ENCODE measurements around the gene GABBR1. TPM values are rescaled to one million over a fixed set of nuclear protein-coding genes. Genes with fewer than 3 reads are reported as not detected.

GABBR1 gene
- total and polyA plus RNA-seq, 2 donors (not counting 3 experiments of a cell fraction or from before 2014, with no cell fraction given): 43.6 to 50.8 TPM

DNA sequence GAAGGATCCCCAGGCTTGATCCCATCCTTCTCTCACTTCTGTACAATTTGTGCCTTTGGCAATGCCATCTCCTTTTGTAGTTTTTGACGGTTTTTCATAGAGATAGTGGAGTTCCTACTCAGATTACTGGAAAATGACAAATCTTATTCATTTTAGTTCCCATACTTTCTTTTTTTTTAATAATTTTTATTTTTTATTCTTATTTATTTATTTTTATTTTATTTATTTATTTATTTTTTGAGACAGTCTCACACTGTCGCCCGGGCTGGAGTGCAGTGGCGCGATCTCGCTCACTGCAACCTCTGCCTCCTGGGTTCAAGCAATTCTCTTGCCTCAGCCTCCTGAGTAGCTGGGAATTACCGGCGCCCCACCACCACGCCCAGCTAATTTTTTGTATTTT is 4.3 kb upstream of the GABBR1 start:
- intact Hi-C loops (cut with micrococcal nuclease) (no loop called here), dilution Hi-C loops (cut with MboI; ENCODE audit: extremely low pct_ligation_motif_present, low sequenced_read_pairs) (no loop called here)
- FAIRE-seq (no peak), DNase-seq (ENCODE audit: low read depth, low spot score) (no peak)
- no peaks in the 10 kb centered on the region for H3K9me1 ChIP-seq (replicated peaks; ENCODE audit: control insufficient read depth, extremely low read depth, insufficient read depth, low read length)
- no peak overlapping the region for H3K4me2 ChIP-seq (ENCODE audit: insufficient read depth, low read length)
- H3K9ac ChIP-seq (replicated peaks; ENCODE audit: extremely low read depth, insufficient read depth, low read length): no peak overlapping the region
- no TSS peak for BruUV-seq (replicated peaks)
- POLR2A ChIA-PET: no interaction called here
- H3K27ac ChIP-seq (ENCODE audit: insufficient read depth, low read depth, low read length): no peak overlapping the region
- no peaks in the 10 kb centered on the region for H3K9me3 ChIP-seq (replicated peaks; ENCODE audit: control insufficient read depth, insufficient read depth, low read length)
- no peak for TF ChIP-seq MAX (IDR thresholded peaks at IDR 0.05; ENCODE audit: insufficient read depth, insufficient read length)
- TF ChIP-seq MYC (IDR thresholded peaks at IDR 0.05; ENCODE audit: low read depth, low read length): no peak
- TF ChIP-seq JUN (IDR thresholded peaks at IDR 0.05; ENCODE audit: borderline replicate concordance, insufficient read depth, insufficient read length, low read depth): no peak
- TF ChIP-seq, protein P1, sequence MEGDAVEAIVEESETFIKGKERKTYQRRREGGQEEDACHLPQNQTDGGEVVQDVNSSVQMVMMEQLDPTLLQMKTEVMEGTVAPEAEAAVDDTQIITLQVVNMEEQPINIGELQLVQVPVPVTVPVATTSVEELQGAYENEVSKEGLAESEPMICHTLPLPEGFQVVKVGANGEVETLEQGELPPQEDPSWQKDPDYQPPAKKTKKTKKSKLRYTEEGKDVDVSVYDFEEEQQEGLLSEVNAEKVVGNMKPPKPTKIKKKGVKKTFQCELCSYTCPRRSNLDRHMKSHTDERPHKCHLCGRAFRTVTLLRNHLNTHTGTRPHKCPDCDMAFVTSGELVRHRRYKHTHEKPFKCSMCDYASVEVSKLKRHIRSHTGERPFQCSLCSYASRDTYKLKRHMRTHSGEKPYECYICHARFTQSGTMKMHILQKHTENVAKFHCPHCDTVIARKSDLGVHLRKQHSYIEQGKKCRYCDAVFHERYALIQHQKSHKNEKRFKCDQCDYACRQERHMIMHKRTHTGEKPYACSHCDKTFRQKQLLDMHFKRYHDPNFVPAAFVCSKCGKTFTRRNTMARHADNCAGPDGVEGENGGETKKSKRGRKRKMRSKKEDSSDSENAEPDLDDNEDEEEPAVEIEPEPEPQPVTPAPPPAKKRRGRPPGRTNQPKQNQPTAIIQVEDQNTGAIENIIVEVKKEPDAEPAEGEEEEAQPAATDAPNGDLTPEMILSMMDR (IDR thresholded peaks at IDR 0.05; ENCODE audit: extremely low read depth in 1 of 2, insufficient read depth in 1 of 2, low read depth in 1 of 2, low read length in 2 of 2): no peak
- TF ChIP-seq FOS (IDR thresholded peaks at IDR 0.05; ENCODE audit: borderline replicate concordance, insufficient read depth, low read length): no peak
- TF ChIP-seq POLR2A (IDR thresholded peaks at IDR 0.05; ENCODE audit: low read depth, low read length): no peak
- no peak for TF ChIP-seq EZH2 (IDR thresholded peaks at IDR 0.05; ENCODE audit: borderline replicate concordance, low read depth, low read length, severe bottlenecking)
- no peak for TF ChIP-seq POLR2AphosphoS5 (IDR thresholded peaks at IDR 0.05; ENCODE audit: insufficient read depth, low read depth, low read length)
- TF ChIP-seq GATA2 (IDR thresholded peaks at IDR 0.05; ENCODE audit: insufficient read depth, insufficient read length, low read depth, low read length): no peak
- H4K20me1 ChIP-seq (replicated peaks; ENCODE audit: control insufficient read depth, extremely low read depth, insufficient read depth, low read length): no peaks in the 10 kb centered on the region
- H3K4me1 ChIP-seq (ENCODE audit: control insufficient read depth, extremely low read depth, insufficient read depth, low read length): no peaks in the 10 kb centered on the region
- no peaks in the 10 kb centered on the region for H3K36me3 ChIP-seq (ENCODE audit: control insufficient read depth in 2 of 2, extremely low read depth in 1 of 2, insufficient read depth in 2 of 2, low read length in 2 of 2)
- no peak overlapping the region for H3K4me3 ChIP-seq (replicated peaks in 1 of 3; ENCODE audit: insufficient read depth in 1 of 3, low read depth in 1 of 3, low read length in 3 of 3)
- no peaks in the 10 kb centered on the region for H3K79me2 ChIP-seq (ENCODE audit: control insufficient read depth, insufficient read depth, low read length)
- H3K27me3 ChIP-seq (ENCODE audit: control insufficient read depth in 2 of 2, insufficient read depth in 2 of 2, low read length in 2 of 2): no peaks in the 10 kb centered on the region
- H2AFZ ChIP-seq (ENCODE audit: low read depth, low read length): no peak overlapping the region
- CTCF ChIA-PET: interaction anchor here (1.3 to 1.4 kb wide), 2 partner anchors 10 to 17 kb away, joined by 5 to 6 read pairs; no protein-coding TSS in a partner anchor

All from endothelial cell of umbilical vein (primary cell).